ENCODE results near the gene KDM4C. TPM values are rescaled to one million over a fixed set of nuclear protein-coding genes. Genes with fewer than 3 reads are reported as not detected.

The KDM4C gene
- polyA plus RNA-seq, 2 of the 4 experiments (the other 2 are of a cell fraction): 9.6 to 15.6 TPM

GRCh38 chr9:6942406-6942805 is 184.6 kb downstream of the KDM4C start:
- no peak for DNase-seq (ENCODE audit: low read depth in 1 of 2, low spot score in 1 of 2)
- ATAC-seq: no peak
- FAIRE-seq: no peak
- ChIA-PET CTCF (no interaction called here), POLR2A (no interaction called here)
- 95% methylated on average over 4 of the region's 4 CpGs for WGBS (ENCODE audit: missing lambda C conversion rate)
- no peak for TF ChIP-seq RAD21 (conservative IDR thresholded peaks at IDR 0.05 in 1 of 2, IDR thresholded peaks at IDR 0.05 in 1 of 2)
- no peak for TF ChIP-seq SMC3 (IDR thresholded peaks at IDR 0.05)
- no peak for TF ChIP-seq CBX8 (IDR thresholded peaks at IDR 0.05)
- no peak for TF ChIP-seq RARB (CRISPR knock-in tag; IDR thresholded peaks at IDR 0.05)
- no peak for TF ChIP-seq FOXS1 (CRISPR knock-in tag; IDR thresholded peaks at IDR 0.05)
- TF ChIP-seq CTCF (IDR thresholded peaks at IDR 0.05): no peak
- TF ChIP-seq POLR2AphosphoS2 (conservative IDR thresholded peaks at IDR 0.05; ENCODE audit: low read length): no peak
- TF ChIP-seq PHF8 (IDR thresholded peaks at IDR 0.05; ENCODE audit: borderline replicate concordance, low read depth): no peak
- no peak for TF ChIP-seq POLR2A (IDR thresholded peaks at IDR 0.05; ENCODE audit: low read length)
- no peak for TF ChIP-seq ESRRA (IDR thresholded peaks at IDR 0.05; ENCODE audit: borderline replicate concordance, low read length)
- TF ChIP-seq HOXA7 (CRISPR knock-in tag; IDR thresholded peaks at IDR 0.05): no peak
- no peak for TF ChIP-seq MAFK (IDR thresholded peaks at IDR 0.05; ENCODE audit: partially characterized antibody)
- no peak for TF ChIP-seq CHD2 (IDR thresholded peaks at IDR 0.05; ENCODE audit: low read length, partially characterized antibody)
- TF ChIP-seq USF2 (IDR thresholded peaks at IDR 0.05): no peak
- no peak for TF ChIP-seq HEYL (CRISPR knock-in tag; IDR thresholded peaks at IDR 0.05)
- TF ChIP-seq RCOR1 (IDR thresholded peaks at IDR 0.05; ENCODE audit: low read depth, low read length): no peak
- no peak for TF ChIP-seq MAX (IDR thresholded peaks at IDR 0.05)
- Histone ChIP-seq H3K27ac (no peak overlapping the region), H3K9me3 (no peaks in the 10 kb centered on the region), H3K4me2 (no peak overlapping the region), H3K4me1 (peaks cover 19% of the 10 kb centered on the region), H3K4me3 (no peak overlapping the region)

- no peak for FAIRE-seq
- H3K4me2 ChIP-seq: no peak overlapping the region
- CTCF ChIA-PET: interaction anchor here (1.3 kb wide), 3 partner anchors 11 to 30 kb away, joined by 3 to 4 read pairs (median 3); no protein-coding TSS in a partner anchor
- TF ChIP-seq, protein P1, sequence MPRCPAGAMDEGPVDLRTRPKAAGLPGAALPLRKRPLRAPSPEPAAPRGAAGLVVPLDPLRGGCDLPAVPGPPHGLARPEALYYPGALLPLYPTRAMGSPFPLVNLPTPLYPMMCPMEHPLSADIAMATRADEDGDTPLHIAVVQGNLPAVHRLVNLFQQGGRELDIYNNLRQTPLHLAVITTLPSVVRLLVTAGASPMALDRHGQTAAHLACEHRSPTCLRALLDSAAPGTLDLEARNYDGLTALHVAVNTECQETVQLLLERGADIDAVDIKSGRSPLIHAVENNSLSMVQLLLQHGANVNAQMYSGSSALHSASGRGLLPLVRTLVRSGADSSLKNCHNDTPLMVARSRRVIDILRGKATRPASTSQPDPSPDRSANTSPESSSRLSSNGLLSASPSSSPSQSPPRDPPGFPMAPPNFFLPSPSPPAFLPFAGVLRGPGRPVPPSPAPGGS (IDR thresholded peaks at IDR 0.05): no peak
- TF ChIP-seq CBX8 (IDR thresholded peaks at IDR 0.05) (no peak), NPAS2 (CRISPR knock-in tag; IDR thresholded peaks at IDR 0.05; ENCODE audit: borderline replicate concordance) (no peak), CBX2 (IDR thresholded peaks at IDR 0.05; ENCODE audit: borderline replicate concordance, low read depth) (no peak), ESRRA (IDR thresholded peaks at IDR 0.05; ENCODE audit: borderline replicate concordance, low read length) (no peak), MAZ (IDR thresholded peaks at IDR 0.05; ENCODE audit: borderline replicate concordance, low read depth, low read length) (no peak)
- WGBS (ENCODE audit: missing lambda C conversion rate): 92% methylated on average over 6 of the region's 6 CpGs
- POLR2A ChIA-PET: no interaction called here
- no peaks in the 10 kb centered on the region for H3K9me3 ChIP-seq
- no peak for DNase-seq (ENCODE audit: low read depth in 1 of 2, low spot score in 1 of 2)
- peaks cover 19% of the 10 kb centered on the region for H3K4me1 ChIP-seq
- no peak overlapping the region for H3K4me3 ChIP-seq
- no peak for ATAC-seq
- no peak overlapping the region for H3K27ac ChIP-seq
Observed at GRCh38 chr9:6943293-6943692, 185.5 kb downstream of the KDM4C start.

All from A549 (cell line).